HPDE6-E6E7 (cell line): Measurements from ENCODE around the gene ADAP1.
A peak's percentile ranks its signal among the peaks of the same experiment; 100 is the strongest.
"Not testable (repeated sequence)": the region's sequence is repeated elsewhere in the genome, so short reads cannot be mapped to it uniquely, and the experiment has no call there.

Experiments
- DNase-seq: peaks from one replicate; pipeline ENCODE4 v3.0.0; 2011; ENCODE audit warnings: missing footprints; ENCODE audit errors: extremely low spot score

Gene ADAP1

DNA sequence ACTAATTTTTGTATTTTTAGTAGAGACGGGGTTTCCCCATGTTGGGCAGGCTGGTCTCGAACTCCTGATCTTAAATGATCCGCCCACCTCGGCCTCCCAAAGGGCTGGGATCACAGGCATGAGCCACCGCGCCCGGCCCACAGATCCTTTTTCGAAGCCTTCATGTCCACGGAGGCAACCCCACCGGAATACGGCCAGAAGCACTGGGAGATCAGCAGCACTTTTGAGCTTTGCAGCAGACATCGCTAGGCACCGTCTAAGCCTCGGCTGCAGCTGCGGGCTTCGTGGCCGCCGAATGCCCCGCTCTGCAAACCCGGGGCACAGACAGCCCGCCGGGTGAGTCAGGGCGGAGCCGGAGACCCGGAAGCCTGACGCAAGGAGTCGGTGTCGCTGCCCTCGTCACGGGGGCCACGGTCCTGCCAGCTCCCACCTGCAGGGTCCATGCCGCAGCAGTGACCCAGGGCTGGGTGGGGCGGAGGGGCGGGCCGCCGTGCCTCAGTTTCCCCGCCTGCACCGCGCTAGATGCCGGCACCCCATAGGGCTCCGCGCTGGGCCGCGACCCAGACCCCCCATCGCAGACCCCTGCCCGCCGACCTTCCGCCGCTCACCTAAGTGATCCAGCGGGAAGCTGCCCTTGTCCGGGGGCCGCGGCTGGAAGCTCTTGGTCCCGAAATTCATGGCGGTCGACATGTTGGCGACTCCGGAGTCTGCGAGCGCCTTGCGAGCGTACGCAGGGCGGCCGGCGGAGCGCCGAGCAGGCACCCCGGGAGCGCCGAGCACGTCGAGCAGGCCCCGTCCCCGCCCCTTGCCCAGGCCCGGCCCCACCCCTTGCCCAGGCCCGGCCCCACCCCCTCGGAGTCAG, 20.6 kb upstream of the ADAP1 start, which contains the start of gene COX19:
Gene COX19 (minus strand): TSS at position 730 of the 862 bp plus-strand sequence. CDS start 40 bp downstream, at position 690.
- DNase-seq, result peak; percentile 86

DNA sequence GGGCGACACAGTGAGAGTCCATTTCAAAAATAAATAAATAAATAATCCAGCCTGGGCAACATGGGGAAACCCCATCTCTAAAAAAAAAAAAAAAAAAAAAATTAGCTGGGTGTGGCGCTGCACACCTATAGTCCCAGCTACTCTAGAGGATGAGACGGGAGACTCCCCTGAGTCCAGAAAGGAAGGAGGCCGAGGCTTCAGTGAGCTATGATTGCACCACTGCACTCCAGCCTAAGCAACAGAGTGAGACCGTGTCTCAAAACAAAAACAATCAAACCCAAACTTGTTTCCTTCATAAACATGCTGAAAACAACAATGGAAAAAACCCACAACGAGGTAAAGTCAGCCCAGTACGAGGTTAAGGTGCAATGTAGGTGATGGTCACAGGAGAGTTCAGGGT, 19.7 kb upstream of the ADAP1 start:
- no peak for DNase-seq

DNA sequence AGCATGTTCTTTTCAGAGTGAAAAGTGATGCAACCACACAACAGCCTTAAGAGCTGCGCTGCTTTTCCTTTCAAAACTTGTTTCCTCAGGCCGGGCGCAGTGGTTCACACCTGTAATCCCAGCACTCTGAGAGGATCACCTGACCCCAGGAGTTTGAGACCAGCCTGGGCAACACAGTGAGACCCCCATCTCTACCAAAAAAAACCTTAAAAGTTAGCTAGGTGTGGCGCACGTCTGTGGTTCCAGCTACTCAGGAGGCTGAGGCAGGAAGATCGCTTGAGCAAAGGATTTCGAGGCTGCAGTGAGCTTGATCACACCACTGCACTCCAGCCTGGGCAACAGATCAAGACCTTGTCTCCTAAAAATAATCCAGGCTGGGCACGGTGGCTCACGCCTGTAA, 18.8 kb upstream of the ADAP1 start:
- no peak for DNase-seq

DNA sequence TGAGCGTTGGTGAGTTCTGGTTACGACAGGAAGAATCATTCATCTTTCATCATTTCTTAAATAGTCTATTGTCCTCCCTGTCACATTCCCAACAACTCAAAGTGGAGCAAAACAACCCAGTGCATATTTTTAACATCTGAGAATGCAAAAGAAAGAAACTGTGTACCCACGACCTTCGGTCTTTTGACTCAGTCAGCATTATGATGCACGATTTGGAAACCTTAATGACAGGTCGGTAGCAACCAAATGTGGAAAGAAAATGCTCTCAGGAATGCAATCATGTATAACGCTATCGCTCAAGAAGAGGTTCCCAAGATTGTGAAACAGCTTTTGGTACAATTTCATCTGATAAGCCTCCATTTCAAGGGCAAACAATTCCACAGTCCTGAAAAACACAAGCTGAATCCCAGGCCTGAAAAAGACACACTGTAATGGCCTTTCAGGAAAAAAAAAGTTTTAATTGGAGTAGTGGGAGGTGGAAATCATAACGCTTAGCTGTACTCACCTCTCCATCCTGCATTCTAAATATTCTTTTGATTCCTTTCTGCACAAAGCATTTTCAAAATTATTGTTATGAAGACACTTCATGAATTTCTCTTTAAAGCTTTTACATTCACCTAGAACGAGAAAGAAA, 18.3 kb upstream of the ADAP1 start:
- no peak for DNase-seq

DNA sequence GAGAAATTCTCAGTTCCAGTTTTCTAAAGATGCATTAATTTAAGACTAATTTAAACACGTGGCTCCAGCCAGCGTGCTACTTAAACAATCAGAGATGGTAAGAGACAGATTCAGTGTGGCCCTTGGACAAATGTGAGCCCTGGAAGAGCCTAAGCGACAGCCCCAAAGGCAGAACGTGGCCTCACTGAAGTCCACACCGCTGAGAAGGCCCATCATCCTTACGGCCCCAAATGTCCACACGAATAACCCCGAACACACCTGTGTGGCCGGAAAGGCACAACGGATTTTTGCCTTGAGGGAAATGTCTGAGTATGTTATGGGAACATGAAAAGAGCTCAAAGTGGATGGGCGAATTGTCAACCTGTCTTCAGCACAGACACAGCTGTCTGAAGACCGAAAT, 17.6 kb upstream of the ADAP1 start:
- DNase-seq, result no peak

DNA sequence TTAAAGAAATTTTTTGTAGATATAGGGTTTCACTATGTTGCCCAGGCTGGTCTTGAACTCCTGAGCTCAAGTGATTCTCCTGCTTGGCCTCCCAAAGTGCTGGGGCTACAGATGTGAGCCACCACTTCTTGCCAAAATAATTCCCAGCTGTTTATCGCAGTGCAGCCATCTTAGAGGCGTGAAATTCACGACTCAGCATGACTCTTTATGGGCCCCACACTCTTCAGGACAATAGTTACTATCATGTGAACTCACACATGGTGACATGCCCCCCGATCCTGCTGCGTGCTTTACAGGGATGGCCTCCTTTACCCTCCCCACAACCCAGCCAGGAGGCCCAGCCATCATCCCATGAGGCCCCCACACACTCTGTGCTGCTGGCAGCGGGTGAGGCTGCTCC, 16.3 kb upstream of the ADAP1 start:
- no peak for DNase-seq

DNA sequence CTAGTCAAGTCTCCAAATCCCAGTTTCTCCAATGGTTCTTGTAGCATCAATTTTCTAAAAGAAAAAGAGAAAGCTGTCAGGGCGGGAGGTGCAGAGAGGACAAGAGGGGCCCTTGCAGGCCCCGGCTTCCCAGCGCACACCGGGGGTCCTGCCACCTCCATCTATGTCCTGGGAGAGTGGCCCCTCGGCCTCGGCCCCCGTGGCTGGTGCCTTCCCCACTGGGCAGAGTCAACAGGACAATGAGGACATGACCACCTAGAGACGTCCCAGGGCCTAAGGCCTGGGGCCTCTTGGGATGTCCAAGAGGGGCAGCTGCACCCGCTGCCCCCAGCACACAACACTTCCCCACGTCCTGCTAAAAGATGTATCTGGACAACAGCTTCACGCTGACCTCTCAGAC, 14.9 kb upstream of the ADAP1 start:
- DNase-seq, result no peak

DNA sequence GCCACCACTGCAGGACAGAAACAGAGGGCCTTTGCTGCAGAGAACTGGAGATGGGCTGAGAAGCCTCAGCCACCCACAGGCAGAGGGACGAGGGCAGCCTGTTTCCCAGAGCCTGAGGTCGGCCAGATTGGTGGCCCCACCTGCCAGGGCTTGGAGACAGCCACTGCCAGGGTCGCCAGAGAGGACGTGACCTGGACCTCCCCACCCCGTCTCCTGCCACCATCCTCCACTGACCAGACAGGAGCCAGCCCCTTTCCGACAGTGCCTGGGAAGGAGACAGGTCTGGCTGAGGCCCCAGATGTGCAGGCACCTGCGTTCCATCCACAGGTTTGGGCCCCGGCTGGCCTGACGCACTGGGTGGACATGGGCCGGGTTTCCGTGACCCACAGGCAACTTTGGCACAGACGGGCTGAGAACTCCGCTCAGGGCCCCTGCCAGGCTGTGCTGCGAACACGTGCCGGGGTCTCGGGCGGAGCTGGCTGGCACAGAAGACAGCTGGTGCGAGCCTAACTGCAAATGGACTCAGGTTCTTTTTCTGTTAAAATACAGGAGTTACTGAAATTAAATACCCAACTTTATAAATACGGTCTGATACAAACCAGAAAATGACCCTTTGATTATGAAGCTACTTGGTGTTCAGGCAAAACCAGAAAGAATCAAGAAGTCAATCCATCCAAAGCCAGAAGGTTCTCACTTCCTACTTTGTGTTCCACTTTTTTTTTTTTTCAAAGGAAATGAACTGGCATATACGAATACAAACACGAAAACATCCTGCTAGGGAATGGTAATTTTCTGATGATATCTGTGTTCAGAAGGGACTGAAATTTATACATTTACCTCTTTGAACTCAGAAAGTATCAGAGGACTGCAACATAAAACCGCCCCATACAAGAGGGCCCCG, 14.0 kb upstream of the ADAP1 start:
- no peak for DNase-seq

DNA sequence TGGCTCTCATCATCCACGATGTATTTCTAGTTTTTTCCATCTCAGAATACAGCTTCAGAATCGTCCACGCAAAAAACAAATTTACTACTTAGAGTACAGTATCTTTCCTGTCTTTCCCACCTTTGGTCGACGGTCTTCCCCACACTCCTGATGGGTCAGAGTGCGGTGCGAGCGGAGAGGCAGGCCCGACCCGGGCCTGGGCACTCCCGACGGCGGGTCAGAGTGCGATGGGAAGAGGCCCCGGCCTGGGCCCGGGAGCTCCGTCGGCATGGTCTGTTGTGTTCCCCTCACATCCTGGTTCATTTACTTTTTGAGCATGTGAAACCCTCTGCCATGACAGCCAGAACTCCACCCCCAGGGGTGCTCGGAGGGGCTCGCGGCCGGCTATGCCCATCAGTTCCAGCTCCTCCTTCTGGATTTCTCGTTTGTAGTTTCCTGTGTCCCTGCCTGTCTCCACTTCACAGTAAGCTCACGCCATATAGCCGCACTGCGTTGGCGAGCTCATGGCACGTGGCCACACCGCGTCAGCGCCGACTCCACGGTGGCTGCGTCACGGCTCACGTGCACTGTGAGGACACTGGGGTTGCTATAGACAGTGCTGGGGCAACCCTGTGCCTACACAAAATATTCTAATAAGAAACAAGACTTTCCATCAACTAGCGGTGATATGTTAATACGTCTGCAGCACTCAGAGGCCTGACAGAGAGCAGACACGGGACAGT, 13.0 kb upstream of the ADAP1 start:
- no peak for DNase-seq

DNA sequence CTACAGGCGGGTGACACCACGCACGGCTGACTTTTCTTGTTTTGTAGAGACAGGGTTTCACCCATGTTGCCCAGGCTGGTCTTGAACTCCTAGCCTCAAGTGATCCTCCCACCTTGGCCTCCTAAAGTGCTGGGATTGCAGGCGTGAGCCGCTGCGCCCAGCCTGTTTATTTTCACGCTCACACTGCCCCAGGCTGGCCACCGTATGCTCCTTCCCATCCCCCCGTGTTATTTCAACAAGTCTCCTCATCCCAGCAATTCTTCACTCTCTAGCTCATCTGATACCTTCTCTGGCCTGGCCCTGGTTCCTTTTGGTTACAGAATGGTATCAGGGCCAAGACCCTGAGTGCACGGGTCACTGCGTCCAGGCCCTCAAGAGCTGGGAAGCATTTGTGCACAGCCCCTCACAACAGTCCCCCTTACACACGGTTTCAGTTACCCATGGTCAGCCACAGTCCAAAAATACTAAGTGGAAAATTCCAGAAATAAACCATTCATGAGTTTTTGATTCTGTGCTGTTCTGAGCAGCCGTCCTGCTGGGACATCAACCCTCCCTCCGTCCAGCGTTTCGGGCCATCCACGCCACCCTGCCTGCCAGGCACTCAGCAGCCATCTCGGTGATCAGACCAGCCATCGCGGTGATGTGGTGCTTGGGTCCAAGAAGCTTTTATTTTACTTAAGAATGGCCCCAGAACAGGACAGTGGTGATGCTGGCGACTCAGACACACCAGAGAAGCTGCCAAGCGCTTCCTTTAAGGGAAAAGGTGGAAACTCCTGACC, 12.0 kb upstream of the ADAP1 start:
- DNase-seq, result no peak

DNA sequence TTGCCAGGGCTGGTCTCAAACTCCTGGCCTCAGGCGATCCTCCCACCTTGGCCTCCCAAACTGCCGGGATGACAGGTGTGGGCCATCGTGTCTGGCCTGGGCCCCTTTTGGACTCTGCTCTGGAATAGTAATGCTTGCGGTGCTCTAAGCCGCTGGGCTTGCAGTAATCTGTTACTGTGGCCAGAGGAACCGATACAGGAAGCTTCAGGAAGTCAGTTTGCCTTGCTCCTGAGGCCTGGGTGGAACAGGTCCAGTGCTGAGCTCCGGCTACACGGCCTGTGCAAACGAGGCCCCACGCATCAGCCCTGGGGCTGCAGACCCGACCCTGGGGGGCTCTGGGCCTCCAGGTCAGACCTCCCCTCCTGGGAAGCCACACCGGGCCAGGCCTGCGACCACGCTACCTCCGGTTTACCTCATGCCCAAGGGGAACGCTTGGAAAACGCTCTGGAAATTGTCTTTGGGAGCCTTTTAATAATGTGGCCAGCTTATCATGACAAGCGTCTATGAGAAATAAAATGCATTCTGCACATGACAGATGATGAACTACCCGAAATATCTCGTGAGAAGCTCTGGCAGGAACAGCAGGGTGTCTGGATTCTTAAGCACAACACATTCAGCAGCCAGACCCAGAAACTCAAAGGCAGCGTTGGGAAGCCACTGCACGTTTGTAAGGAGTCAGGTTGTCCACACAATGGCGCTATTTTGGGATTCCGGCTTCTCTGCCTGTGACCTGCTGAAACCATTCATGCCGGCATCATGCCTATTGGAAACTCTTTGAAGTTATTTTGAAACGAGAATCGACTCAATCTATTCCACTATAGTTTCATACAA, 10.1 kb upstream of the ADAP1 start:
- DNase-seq, result no peak

DNA sequence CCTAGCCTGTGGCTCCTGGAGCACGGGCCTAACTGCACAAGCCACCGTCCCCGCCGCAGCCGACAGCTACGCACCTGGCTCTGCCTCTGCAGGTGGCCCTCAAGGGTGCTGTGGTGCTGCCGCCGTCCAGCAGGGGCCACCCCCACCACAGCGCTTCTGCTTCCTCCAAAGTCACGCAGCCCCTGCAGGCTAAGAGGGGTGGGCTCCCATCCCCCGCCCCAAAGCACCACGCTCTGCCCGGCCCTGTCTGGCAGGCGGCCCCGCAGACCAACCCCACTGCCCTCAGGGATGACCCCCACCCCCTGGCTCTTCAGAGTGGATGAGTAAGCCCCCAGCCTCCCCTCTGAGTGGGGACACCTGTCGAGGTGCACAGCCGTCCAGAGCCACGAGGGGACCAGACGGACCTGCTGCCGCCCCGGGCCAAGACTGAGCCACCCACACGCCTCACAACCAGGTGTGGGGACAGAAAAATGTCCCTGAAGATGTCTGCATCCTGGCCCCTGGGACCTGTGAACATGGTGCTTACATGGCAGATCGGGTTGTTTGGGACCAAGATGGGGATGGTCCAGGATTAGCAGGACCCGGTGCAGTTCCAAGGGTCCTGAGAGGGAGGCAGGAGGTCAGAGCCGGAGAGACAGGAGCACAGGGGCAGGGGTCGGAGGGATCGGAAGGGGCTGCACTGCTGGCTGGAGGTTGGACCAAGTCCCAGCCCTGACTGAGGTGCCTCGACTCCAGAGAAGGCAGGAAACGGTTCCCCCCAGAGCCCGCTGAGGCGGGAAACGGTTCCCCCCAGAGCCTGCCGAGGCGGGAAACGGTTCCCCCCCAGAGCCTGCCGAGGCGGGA, 9.0 kb upstream of the ADAP1 start:
- no peak for DNase-seq

DNA sequence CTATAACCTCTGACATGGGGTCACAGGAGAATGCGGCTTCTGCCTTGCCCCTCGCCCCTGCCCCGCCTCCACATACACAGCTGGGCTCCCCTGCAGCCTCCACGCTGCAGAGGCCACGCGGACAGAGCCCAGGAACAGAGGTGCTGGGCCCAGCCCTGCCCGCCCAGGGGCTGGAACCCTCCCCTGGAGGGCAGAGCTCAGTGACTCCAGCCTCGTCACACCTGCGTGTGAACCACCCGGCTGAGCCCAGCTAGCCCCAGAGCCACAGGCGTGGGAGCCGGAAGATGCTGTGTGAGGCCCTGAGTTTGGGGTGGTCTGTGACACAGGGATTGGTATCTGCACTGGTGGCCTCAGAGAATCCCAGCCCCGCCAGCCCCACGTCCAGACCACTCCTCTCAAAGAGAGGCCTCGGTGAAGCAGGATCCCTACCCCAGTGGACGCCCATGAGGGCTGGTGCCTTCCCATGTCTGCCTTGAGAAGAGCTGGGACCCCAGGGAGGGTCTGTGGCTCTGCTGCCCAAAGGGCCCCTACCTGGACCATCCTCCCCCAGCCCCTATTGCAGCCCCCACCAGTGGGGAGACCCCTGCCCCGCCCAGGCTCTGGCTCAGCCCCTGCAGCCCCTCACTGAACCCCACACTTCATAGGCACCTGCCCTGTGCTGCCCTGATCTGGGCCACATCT, 8.1 kb upstream of the ADAP1 start:
- no peak for DNase-seq

DNA sequence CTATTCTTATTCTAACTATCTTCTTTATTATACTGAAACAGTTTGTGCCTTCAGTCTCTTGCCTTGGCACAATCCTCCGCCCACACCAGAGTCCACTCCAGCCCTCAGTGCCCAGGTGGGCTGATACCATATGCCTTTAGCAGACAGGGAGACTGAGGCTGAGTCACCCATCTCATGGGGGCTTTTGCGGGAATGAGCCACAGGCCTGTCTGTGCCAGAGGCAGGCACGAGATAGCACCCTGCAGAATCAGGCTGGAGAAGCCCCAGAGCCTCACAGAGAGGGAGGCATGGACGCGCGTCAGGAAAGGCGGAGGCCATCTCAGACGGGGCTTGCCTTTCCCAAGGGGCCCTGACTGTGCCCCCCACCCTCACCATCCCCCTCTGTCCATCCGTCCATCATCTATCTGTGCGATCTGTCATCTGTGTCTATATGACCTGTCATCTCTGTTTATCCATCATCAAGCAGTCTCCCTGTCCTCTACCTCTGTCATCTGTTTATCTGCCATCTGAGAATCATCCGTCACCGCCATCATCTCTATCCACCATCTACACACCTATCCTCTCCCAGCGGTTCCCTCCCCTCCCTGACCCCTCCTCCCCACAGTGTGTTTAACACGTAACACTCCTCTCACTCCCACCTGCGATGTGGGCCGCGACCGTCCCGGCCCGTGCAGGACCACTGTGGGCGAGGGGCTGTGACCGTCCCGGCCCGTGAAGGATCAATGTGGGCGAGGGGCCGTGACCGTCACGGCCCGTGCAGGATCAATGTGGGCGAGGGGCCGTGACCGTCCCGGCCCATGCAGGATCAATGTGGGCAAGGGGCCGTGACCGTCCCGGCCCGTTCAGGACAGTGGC, 7.3 kb upstream of the ADAP1 start:
- no peak for DNase-seq

DNA sequence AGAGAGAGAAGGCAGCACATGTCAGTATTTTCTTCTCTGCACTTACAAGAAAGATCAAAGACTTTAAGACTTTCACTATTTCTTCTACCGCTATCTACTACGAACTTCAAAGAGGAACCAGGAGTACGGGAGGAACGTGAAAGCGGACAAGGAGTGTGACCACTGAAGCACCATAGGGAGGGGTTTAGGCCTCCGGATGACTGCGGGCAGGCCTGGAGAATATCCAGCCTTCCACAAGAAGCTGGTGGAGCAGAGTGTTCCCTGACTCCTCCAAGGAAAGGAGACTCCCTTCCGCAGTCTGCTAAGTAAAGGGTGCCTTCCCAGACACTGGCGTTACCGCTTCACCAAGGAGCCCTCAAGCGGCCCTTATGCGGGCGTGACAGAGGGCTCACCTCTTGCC, 6.5 kb upstream of the ADAP1 start:
- DNase-seq, result not testable (repeated sequence)

DNA sequence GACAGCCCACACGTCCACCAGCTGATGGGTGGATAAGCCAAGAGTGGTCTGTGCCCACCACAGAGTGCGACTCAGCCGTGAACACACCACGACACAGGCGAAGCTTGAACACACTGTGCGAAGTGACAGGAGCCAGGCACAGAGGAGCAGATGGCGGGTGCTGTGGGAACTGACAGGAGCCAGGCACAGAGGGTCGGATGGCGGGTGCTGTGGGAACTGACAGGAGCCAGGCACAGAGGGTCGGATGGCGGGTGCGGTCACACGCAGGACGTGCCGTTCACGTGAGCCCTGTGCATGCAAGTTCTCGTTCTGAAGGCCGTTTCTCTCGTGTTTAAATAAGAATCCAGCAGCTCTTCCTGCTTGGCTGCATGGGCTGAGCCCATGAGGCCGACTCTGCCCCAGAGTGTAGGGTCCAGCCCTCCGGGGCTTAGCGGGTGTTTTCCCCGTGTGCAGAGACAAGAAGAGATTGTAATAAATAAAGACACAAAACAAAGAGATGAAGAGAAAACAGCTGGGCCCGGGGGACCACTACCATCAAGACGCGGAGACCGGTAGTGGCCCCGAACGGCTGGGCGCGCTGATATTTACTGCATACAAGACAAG, 5.9 kb upstream of the ADAP1 start:
- DNase-seq, result no peak

DNA sequence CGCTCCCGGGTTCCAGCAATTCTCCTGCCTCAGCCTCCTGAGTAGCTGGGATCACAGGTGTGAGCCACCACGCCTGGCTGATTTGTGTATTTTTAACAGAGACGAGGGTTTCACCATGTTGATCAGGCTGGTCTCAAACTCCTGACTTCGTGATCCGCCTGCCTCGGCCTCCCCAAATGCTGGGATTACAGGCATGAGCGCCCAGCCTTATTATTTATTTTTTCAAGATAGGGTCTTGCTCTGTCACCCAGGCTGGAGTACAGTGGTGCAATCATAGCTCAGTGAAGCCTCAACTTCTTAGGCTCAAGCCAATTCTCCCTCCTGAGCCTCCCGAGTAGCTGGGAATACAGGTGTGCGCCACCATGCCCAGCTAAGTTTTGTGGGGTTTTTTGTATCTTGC, 5.3 kb upstream of the ADAP1 start:
- not testable (repeated sequence) for DNase-seq
